ENCODE measurements around the gene PSMD9. TPM values are rescaled to one million over a fixed set of nuclear protein-coding genes. Genes with fewer than 3 reads are reported as not detected.

The PSMD9 gene
- total RNA-seq, 2 donors from 2014 or later: 68.2 to 73.3 TPM

GRCh38 chr12:121917950-121918678 is 29.5 kb downstream of the PSMD9 start, which contains the start of gene CFAP251:
CFAP251 (plus strand) TSS chr12:121918592; CDS start chr12:121921306, 2,714 bp downstream.
- peak; percentile 94 for DNase-seq (ENCODE audit: low spot score)
- no peaks in the 10 kb centered on the region for H3K27me3 ChIP-seq (replicated peaks; ENCODE audit: insufficient read depth)
- intact Hi-C loops (cut with DNase I): no loop called here
- 32% methylated on average over 41 of the region's 41 CpGs for WGBS
- TF ChIP-seq CTCF (IDR thresholded peaks at IDR 0.05) (peak; percentile 48 to 93 (median 82)), POLR2AphosphoS5 (IDR thresholded peaks at IDR 0.05) (peak; percentile 92), POLR2A (IDR thresholded peaks at IDR 0.05) (no peak)
- no peaks in the 10 kb centered on the region for H3K9me3 ChIP-seq
- peaks cover 5% of the 10 kb centered on the region for H3K4me1 ChIP-seq (replicated peaks)
- peak within 1 kb of the TSS; percentile 28 to 37 for H3K4me3 ChIP-seq
- H3K27ac ChIP-seq: peak within 1 kb of the TSS; percentile 17 to 26
- H3K36me3 ChIP-seq: peaks cover 0 to 13% of the 10 kb centered on the region in 2 donors

- H3K36me3 ChIP-seq: peaks cover 0 to 13% of the 10 kb centered on the region in 2 donors
- peak overlapping the region; percentile 7 to 17 for H3K27ac ChIP-seq
- H3K4me1 ChIP-seq (replicated peaks): peaks cover 5% of the 10 kb centered on the region
- intact Hi-C loops (cut with DNase I): no loop called here
- H3K27me3 ChIP-seq (replicated peaks; ENCODE audit: insufficient read depth): no peaks in the 10 kb centered on the region
- no peaks in the 10 kb centered on the region for H3K9me3 ChIP-seq
- no peak for DNase-seq (ENCODE audit: low spot score)
- 38% methylated on average over 15 of the region's 22 CpGs for WGBS
- TF ChIP-seq POLR2AphosphoS5 (IDR thresholded peaks at IDR 0.05): no peak
- no peak for TF ChIP-seq CTCF (IDR thresholded peaks at IDR 0.05)
- no peak for TF ChIP-seq POLR2A (IDR thresholded peaks at IDR 0.05)
- H3K4me3 ChIP-seq: peak overlapping the region; percentile 28 to 37
Measured at GRCh38 chr12:121918679-121919038, 30.1 kb downstream of the PSMD9 start.

- intact Hi-C loops (cut with DNase I): no loop called here
- no peak for DNase-seq (ENCODE audit: low spot score)
- H3K36me3 ChIP-seq: peaks cover 0 to 9% of the 10 kb centered on the region in 2 donors
- no peaks in the 10 kb centered on the region for H3K9me3 ChIP-seq
- TF ChIP-seq POLR2AphosphoS5 (IDR thresholded peaks at IDR 0.05) (no peak), CTCF (IDR thresholded peaks at IDR 0.05) (no peak), POLR2A (IDR thresholded peaks at IDR 0.05) (no peak)
- peaks cover 5% of the 10 kb centered on the region for H3K4me1 ChIP-seq (replicated peaks)
- H3K4me3 ChIP-seq: no peak overlapping the region
- no peaks in the 10 kb centered on the region for H3K27me3 ChIP-seq (replicated peaks; ENCODE audit: insufficient read depth)
- WGBS: 84% methylated on average over 2 of the region's 2 CpGs
- H3K27ac ChIP-seq: no peak overlapping the region
Measured at GRCh38 chr12:121921066-121921465, 32.5 kb downstream of the PSMD9 start.

- 24% methylated on average over 7 of the region's 7 CpGs for WGBS
- H3K4me3 ChIP-seq: no peak overlapping the region
- H3K36me3 ChIP-seq: no peaks in the 10 kb centered on the region
- no peaks in the 10 kb centered on the region for H3K4me1 ChIP-seq (replicated peaks)
- TF ChIP-seq CTCF (IDR thresholded peaks at IDR 0.05) (no peak), POLR2A (IDR thresholded peaks at IDR 0.05) (no peak), POLR2AphosphoS5 (IDR thresholded peaks at IDR 0.05) (no peak)
- H3K27me3 ChIP-seq (replicated peaks; ENCODE audit: insufficient read depth): no peaks in the 10 kb centered on the region
- no peak for DNase-seq (ENCODE audit: low spot score)
- peak overlapping the region in 1 of 2 donors; percentile 10 for H3K27ac ChIP-seq
- intact Hi-C loops (cut with DNase I): no loop called here
- no peaks in the 10 kb centered on the region for H3K9me3 ChIP-seq
Measured at GRCh38 chr12:121925358-121925695, 36.7 kb downstream of the PSMD9 start.
